Liver (tissue), 9 donors: ENCODE data around the gene DOCK10. TPM values are rescaled to one million over a fixed set of nuclear protein-coding genes. Genes with fewer than 3 reads are reported as not detected.

Experiments used
- DNase-seq: peaks from one replicate; pipeline ENCODE4 v3.0.0-alpha.2; 2017; ENCODE audit warnings: low spot score
- H3K27ac ChIP-seq, 2 donors: one replicate each; pipeline ENCODE4 v1.7.0; 2013; ENCODE audit warnings: inconsistent platforms in 2 of 2, low read length in 2 of 2, control low read depth in 1 of 2, low read depth in 1 of 2, mild to moderate bottlenecking in 1 of 2
- H3K27me3 ChIP-seq, 4 donors: one replicate each; pipeline versions ENCODE4 v1.6.1 to v1.7.0; 2013; ENCODE audit warnings: low read length in 3 of 4, inconsistent platforms in 1 of 4, mild to moderate bottlenecking in 1 of 4, moderate library complexity in 1 of 4; ENCODE audit not compliant: control insufficient read depth in 4 of 4, insufficient read depth in 4 of 4
- H3K36me3 ChIP-seq, 4 donors: one replicate each; pipeline versions ENCODE4 v1.6.1 to v1.7.0; 2013; ENCODE audit warnings: low read length in 3 of 4, mild to moderate bottlenecking in 3 of 4, low read depth in 1 of 4, moderate library complexity in 1 of 4; ENCODE audit not compliant: control insufficient read depth in 4 of 4, insufficient read depth in 3 of 4
- H3K4me1 ChIP-seq, 4 donors: one replicate each; pipeline versions ENCODE4 v1.6.1 to v1.7.0; 2013; ENCODE audit warnings: low read length in 3 of 4, mild to moderate bottlenecking in 3 of 4, moderate library complexity in 1 of 4; ENCODE audit not compliant: control insufficient read depth in 4 of 4, insufficient read depth in 4 of 4
- H3K4me3 ChIP-seq, 3 donors: one replicate each; pipeline versions ENCODE4 v1.6.1 to v1.7.0; 2013; ENCODE audit warnings: low read length in 3 of 3, control low read depth in 1 of 3, low read depth in 1 of 3, mild to moderate bottlenecking in 1 of 3
- H3K9ac ChIP-seq, 2 donors: one replicate each; pipeline ENCODE4 v1.7.0; 2013; ENCODE audit warnings: low read length in 2 of 2, mild to moderate bottlenecking in 2 of 2, moderate library complexity in 2 of 2, control low read depth in 1 of 2, low read depth in 1 of 2
- H3K9me3 ChIP-seq, 4 donors: one replicate each; pipeline versions ENCODE4 v1.6.1 to v1.7.0; 2013; ENCODE audit warnings: low read length in 3 of 4; ENCODE audit not compliant: control insufficient read depth in 4 of 4
- ATF3 ChIP-seq: IDR thresholded peaks from 2 replicates; pipeline ENCODE4 v1.6.1; 2016; ENCODE audit warnings: antibody characterized with exemption
- CTCF ChIP-seq: fragments of 150-350 bp; IDR thresholded peaks from 2 replicates; pipeline ENCODE4 v1.5.1; 2017; ENCODE audit warnings: improper control_type of control experiment, low read depth, low read length; ENCODE audit not compliant: missing input control
- EGR1 ChIP-seq, 2 donors: IDR thresholded peaks; 2 replicates each; pipeline ENCODE4 v1.6.1; 2016 to 2018; ENCODE audit warnings: antibody characterized with exemption in 2 of 2, low read depth in 2 of 2
- FOXA1 ChIP-seq: IDR thresholded peaks from 2 replicates; pipeline ENCODE4 v1.6.1; 2016; ENCODE audit warnings: antibody characterized with exemption
- FOXA2 ChIP-seq: IDR thresholded peaks from 2 replicates; pipeline ENCODE4 v1.6.1; 2016; ENCODE audit warnings: antibody characterized with exemption
- GABPA ChIP-seq, 2 donors: IDR thresholded peaks in 1 of 2; conservative IDR thresholded peaks in 1 of 2; 2 replicates each; pipeline ENCODE4 v1.6.1; 2016; ENCODE audit warnings: antibody characterized with exemption in 2 of 2, mild to moderate bottlenecking in 1 of 2, moderate library complexity in 1 of 2
- HNF4A ChIP-seq, 2 donors: conservative IDR thresholded peaks; 2 replicates each; pipeline ENCODE4 v1.6.1; 2016; ENCODE audit warnings: antibody characterized with exemption in 2 of 2, mild to moderate bottlenecking in 2 of 2
- HNF4G ChIP-seq: IDR thresholded peaks from 2 replicates; pipeline ENCODE4 v1.6.1; 2016; ENCODE audit warnings: antibody characterized with exemption
- JUND ChIP-seq, 2 donors: IDR thresholded peaks; 2 replicates each; pipeline ENCODE4 v1.6.1; 2016; ENCODE audit warnings: antibody characterized with exemption in 2 of 2
- MAX ChIP-seq: IDR thresholded peaks from 2 replicates; pipeline ENCODE4 v1.6.1; 2016; ENCODE audit warnings: antibody characterized with exemption
- NR2F2 ChIP-seq: IDR thresholded peaks from 2 replicates; pipeline ENCODE4 v1.6.1; 2016; ENCODE audit warnings: antibody characterized with exemption
- RAD21 ChIP-seq, 2 donors: IDR thresholded peaks; 2 replicates each; pipeline ENCODE4 v1.6.1; 2016; ENCODE audit warnings: antibody characterized with exemption in 2 of 2, mild to moderate bottlenecking in 2 of 2
- REST ChIP-seq: IDR thresholded peaks from 2 replicates; pipeline ENCODE4 v1.6.1; 2016; ENCODE audit warnings: antibody characterized with exemption, mild to moderate bottlenecking
- RXRA ChIP-seq, 2 donors: IDR thresholded peaks; 2 replicates each; pipeline ENCODE4 v1.6.1; 2017 to 2018; ENCODE audit warnings: antibody characterized with exemption in 2 of 2, mild to moderate bottlenecking in 1 of 2
- SP1 ChIP-seq: IDR thresholded peaks from 2 replicates; pipeline ENCODE4 v1.6.1; 2018; ENCODE audit warnings: antibody characterized with exemption, mild to moderate bottlenecking
- TAF1 ChIP-seq: conservative IDR thresholded peaks from 2 replicates; pipeline ENCODE4 v1.6.1; 2016; ENCODE audit warnings: antibody characterized with exemption, mild to moderate bottlenecking
- YY1 ChIP-seq: IDR thresholded peaks from 2 replicates; pipeline ENCODE4 v1.6.1; 2016; ENCODE audit warnings: antibody characterized with exemption, mild to moderate bottlenecking
- ZBTB33 ChIP-seq: IDR thresholded peaks from 2 replicates; pipeline ENCODE4 v1.6.1; 2016; ENCODE audit warnings: antibody characterized with exemption
- WGBS: extraction: QIAGEN DNeasy Blood & Tissue Kit; methylation state at CpG from one replicate; pipeline ENCODE4 v1.1.7; 2013; 5-methylcytosine and 5-hydroxymethylcytosine counted together
- polyA plus RNA-seq, 2 donors: library from polyadenylated mRNA; stranded (reverse) in 1 of 2; unstranded in 1 of 2; fragments of 200-250 nt in 1 of 2; fragments of >200 nt in 1 of 2; fragmentation: Nextera tagmentation in 1 of 2; extraction: Ambion mirVana in 1 of 2; gene quantifications; one replicate each; pipeline versions ENCODE4 v1.2.1 to v1.2.3, GENCODE V29; 2013 to 2015
- total RNA-seq, 2 donors: library from RNA; depleted of rRNA; stranded (reverse); fragments of >200 nt; gene quantifications; one replicate each; pipeline ENCODE4 v1.2.3, GENCODE V29; 2014
- donor health status: healthy.
- donor health status: healthy.
- donor health status: healthy.
- donor health status: healthy.
- donor health status: healthy.

Gene DOCK10
- total and polyA plus RNA-seq, 4 donors = 1.2 to 15.3 (median 6.8) TPM

- TF ChIP-seq ZBTB33 (no peak), RAD21 (IDR thresholded peaks at IDR 0.05) (no peak), RXRA (IDR thresholded peaks at IDR 0.05) (no peak)
Observed at GRCh38 chr2:224922142-224922727, 120.0 kb downstream of the DOCK10 start (continued).

- Histone ChIP-seq H3K9ac (no peak overlapping the region), H3K27me3 (no peaks in the 10 kb centered on the region), H3K27ac (no peak overlapping the region), H3K4me3 (no peak overlapping the region), H3K4me1 (no peaks in the 10 kb centered on the region), H3K9me3 (no peaks in the 10 kb centered on the region), H3K36me3 (no peaks in the 10 kb centered on the region)
- WGBS = 88% methylated on average over 8 of the region's 8 CpGs
- TF ChIP-seq ATF3 (no peak), CTCF (no peak), HNF4A (conservative IDR thresholded peaks at IDR 0.05) (no peak), NR2F2 (no peak), GABPA (IDR thresholded peaks at IDR 0.05 in 1 of 2, conservative IDR thresholded peaks at IDR 0.05 in 1 of 2) (no peak), FOXA2 (no peak), FOXA1 (no peak), RXRA (IDR thresholded peaks at IDR 0.05) (no peak), EGR1 (IDR thresholded peaks at IDR 0.05; ENCODE audit: low read depth in 2 of 2) (no peak), MAX (no peak), ZBTB33 (no peak), HNF4G (no peak), REST (no peak), SP1 (no peak), YY1 (no peak), JUND (IDR thresholded peaks at IDR 0.05) (no peak), RAD21 (IDR thresholded peaks at IDR 0.05) (no peak), TAF1 (no peak)
- DNase-seq = no peak
Observed at GRCh38 chr2:224919472-224920110, 122.7 kb downstream of the DOCK10 start.
